AG04450 (cell line): Measurements from ENCODE around the gene NAT8L. TPM values are rescaled to one million over a fixed set of nuclear protein-coding genes. Genes with fewer than 3 reads are reported as not detected.

Experiments
- CTCF ChIA-PET: fragments of 300-600, 350-600 bp; formaldehyde crosslinking; extraction: SDS; loops from one replicate; lab custom pipeline; 2022; ENCODE audit warnings: antibody characterized with exemption, inconsistent platforms; lab: Charles Lee
- POLR2A ChIA-PET: fragments of 350-600 bp; formaldehyde crosslinking; extraction: SDS; loops from one replicate; lab custom pipeline; 2021; ENCODE audit warnings: antibody characterized with exemption, inconsistent platforms; lab: Yijun Ruan, JAX
- DNase-seq: peaks from one replicate; pipeline ENCODE4 v3.0.0-alpha.2; 2011; ENCODE audit warnings: low read depth, low spot score
- H3K27ac ChIP-seq: one replicate; pipeline ENCODE4 v1.5.1; 2012; ENCODE audit warnings: low read depth, low read length, control low read depth
- H3K27me3 ChIP-seq: one replicate; pipeline ENCODE4 v1.6.0; 2012; ENCODE audit warnings: low read length; ENCODE audit not compliant: control insufficient read depth, insufficient read depth
- H3K4me3 ChIP-seq: 2 replicates; pipeline ENCODE4 v1.5.1; 2011; ENCODE audit warnings: mild to moderate bottlenecking, low read depth, low read length, control low read depth
- H3K9me3 ChIP-seq: 2 replicates; pipeline ENCODE4 v1.5.1; 2012; ENCODE audit warnings: low read length; ENCODE audit not compliant: control insufficient read depth, insufficient read depth
- polyA plus RNA-seq: library from polyadenylated mRNA; depleted of rRNA; stranded (reverse); fragments of >200 nt; gene quantifications from 2 replicates; pipeline ENCODE4 v1.2.3, GENCODE V29; 2011
- TF ChIP-seq, protein P1 (sequence below): IDR thresholded peaks from 2 replicates; pipeline ENCODE4 v1.5.1; 2011; ENCODE audit warnings: low read depth, low read length, control low read depth, inconsistent platforms

Gene NAT8L
- polyA plus RNA-seq, 1 experiment = not detected

DNA sequence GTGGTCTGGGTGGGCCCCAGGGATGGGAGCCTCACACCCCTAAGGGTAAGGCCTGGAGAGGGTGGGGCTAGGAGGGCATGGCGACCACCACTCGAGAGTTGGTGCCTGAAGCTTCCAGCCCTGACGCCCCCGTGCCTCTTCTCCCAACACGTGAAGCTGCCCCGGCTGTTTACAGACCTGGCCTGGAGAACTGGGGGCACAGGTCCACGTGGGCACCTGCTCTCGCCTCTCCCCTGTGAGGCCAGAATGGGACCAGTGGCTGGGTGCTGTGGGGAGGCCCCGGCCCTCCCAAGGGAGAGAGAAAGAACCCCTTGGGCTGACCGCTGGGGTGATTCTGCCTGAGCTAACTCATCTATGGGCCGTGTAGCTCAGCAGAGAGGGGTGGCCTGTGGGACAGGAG lies 15.5 kb downstream of the NAT8L start:
- H3K4me3 ChIP-seq = no peak overlapping the region
- POLR2A ChIA-PET = interaction anchor here (0.6 kb wide), 1 partner anchor 322 kb away, joined by 3 read pairs; no protein-coding TSS in a partner anchor
- no peaks in the 10 kb centered on the region for H3K9me3 ChIP-seq
- CTCF ChIA-PET = no interaction called here
- no peak overlapping the region for H3K27ac ChIP-seq
- no peak for DNase-seq
- TF ChIP-seq, protein P1, sequence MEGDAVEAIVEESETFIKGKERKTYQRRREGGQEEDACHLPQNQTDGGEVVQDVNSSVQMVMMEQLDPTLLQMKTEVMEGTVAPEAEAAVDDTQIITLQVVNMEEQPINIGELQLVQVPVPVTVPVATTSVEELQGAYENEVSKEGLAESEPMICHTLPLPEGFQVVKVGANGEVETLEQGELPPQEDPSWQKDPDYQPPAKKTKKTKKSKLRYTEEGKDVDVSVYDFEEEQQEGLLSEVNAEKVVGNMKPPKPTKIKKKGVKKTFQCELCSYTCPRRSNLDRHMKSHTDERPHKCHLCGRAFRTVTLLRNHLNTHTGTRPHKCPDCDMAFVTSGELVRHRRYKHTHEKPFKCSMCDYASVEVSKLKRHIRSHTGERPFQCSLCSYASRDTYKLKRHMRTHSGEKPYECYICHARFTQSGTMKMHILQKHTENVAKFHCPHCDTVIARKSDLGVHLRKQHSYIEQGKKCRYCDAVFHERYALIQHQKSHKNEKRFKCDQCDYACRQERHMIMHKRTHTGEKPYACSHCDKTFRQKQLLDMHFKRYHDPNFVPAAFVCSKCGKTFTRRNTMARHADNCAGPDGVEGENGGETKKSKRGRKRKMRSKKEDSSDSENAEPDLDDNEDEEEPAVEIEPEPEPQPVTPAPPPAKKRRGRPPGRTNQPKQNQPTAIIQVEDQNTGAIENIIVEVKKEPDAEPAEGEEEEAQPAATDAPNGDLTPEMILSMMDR = no peak
- peaks cover 19% of the 10 kb centered on the region for H3K27me3 ChIP-seq

DNA sequence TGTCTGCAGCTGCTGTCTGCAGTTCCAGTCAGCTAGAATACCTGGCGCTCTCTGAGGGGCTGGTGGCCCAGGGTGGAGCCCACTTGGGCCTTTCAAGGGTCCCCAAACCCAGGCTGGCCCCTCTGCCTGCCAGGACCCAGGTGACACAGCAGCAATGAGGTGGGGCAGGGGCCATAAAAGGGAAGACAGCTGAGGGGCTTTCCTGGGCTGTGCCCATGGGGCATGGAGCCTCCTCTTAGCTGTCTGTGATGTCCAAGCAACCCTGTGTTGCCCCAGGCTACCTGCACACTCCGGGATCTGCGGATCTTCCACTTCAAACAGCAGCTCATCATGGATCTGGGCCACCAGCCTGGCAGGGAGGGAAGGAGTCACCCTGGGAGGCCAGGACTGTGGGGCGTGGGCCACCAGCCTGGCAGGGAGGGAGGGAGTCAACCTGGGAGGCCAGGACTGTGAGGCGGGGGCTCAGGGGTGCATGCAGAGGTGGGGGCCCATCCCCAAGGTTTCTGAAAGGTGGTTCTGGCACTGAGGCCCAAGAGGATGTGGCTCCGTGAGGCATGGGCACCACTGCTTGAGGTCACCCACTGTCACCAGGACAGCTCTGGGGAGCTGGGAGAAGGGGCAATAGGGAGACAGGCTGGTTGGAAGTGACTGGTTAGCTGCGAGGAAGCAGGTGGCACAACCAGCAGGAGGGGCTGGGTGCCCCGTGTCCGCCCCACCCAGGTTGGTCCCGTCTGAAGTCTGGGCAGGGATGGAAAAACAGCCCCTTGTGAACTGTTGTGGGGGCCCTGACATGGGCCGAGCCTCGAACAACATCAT lies 16.3 kb downstream of the NAT8L start:
- Histone ChIP-seq H3K9me3 (no peaks in the 10 kb centered on the region), H3K27ac (no peak overlapping the region), H3K27me3 (peaks cover 16% of the 10 kb centered on the region), H3K4me3 (no peak overlapping the region)
- DNase-seq = no peak
- TF ChIP-seq, protein P1 = no peak
- ChIA-PET CTCF (no interaction called here), POLR2A (interaction anchor here (0.6 kb wide), 1 partner anchor 322 kb away, joined by 3 read pairs; no protein-coding TSS in a partner anchor)

DNA sequence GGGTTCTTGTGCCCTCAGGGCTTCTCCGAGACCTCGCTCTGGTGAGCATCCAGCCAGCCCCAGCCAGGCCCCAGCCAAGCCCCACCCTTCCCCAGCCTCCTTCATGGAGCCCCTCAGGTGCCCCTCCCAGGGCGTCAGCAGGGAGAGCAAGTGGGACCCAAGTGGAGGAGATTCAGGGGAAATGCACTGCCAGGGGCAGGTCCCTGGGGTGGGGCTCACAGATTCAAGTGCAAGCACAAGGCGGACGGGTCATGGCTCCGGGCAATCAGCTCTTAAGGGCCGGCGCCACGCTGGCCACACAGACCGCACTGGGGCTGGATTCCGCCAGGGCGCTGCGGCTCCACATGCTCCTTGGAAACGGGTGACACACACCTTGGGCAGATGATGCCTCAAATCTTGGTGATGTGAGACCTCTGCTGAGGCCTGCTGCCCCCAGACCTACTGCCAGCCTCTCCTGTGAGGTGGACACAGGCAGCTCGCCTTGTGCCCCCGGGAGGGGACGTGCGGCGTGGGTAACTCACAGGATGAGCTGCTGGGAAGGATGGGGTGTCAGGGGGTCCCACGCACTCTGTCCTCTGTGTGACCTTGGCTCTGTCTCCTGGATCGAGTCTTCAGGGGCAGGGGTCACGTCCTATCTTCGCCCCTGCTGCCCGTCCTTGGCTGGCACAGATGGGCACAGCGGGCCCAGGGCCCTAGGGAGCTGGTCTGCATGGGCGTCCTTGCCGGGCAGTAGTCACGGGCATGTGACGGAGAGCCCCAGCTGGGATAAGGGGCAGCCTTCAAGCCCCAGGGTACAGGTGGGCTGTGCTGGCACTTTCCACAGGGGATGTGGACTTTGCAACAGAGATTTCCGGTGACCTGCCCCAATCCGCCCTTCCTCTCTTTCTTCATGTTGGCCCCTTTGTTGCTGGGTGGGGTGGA lies 17.1 kb downstream of the NAT8L start:
- no peak overlapping the region for H3K27ac ChIP-seq
- no peak for DNase-seq
- TF ChIP-seq, protein P1 = no peak
- ChIA-PET POLR2A (no interaction called here), CTCF (no interaction called here)
- H3K4me3 ChIP-seq = no peak overlapping the region
- peaks cover 15% of the 10 kb centered on the region for H3K27me3 ChIP-seq
- no peaks in the 10 kb centered on the region for H3K9me3 ChIP-seq

DNA sequence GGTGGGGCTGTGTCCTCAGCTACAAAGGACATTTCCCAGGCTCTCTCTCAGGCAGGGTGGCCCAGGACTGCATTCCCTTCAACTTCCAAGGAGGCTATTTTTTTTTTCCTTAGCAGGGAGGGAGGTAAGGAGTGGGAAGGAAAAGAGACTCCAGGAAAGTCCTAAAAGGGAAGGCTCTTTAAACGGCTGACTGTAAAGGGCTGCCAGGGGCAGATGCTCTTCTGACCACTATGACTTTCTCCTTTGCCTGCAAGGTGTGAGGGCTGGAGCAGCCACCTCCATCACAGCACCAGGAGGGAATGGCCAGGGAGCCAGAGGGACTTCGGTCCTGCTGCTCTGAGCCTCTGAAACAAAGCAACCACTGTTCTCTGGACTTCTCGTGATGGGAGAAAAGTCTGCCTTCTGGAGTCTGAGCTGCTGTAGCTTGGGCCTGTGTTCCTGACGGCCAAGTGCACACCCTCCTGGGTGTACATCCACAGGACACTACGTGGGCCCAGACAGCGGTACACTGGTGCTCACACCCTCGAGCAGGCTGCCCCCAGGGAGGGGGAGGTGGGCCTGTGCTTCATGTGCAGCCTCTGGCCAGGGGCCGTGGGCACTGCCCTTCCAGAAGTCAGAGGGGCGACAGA lies 17.9 kb downstream of the NAT8L start:
- ChIA-PET POLR2A (no interaction called here), CTCF (no interaction called here)
- Histone ChIP-seq H3K4me3 (no peak overlapping the region), H3K9me3 (no peaks in the 10 kb centered on the region), H3K27ac (no peak overlapping the region), H3K27me3 (peaks cover 12% of the 10 kb centered on the region)
- no peak for DNase-seq
- TF ChIP-seq, protein P1 = no peak
